Ovary (tissue), 9 donors: ENCODE measurements around the gene CACNB4. TPM values are rescaled to one million over a fixed set of nuclear protein-coding genes. Genes with fewer than 3 reads are reported as not detected.

Experiments used
- DNase-seq, 5 donors: peaks; one replicate each; pipeline ENCODE4 v3.0.0-alpha.2; 2019 to 2020
- H3K27ac ChIP-seq, 2 donors: fragments of 200-600 bp; one replicate each; pipeline versions ENCODE4 v1.5.1 to v1.8.0; 2019 to 2022
- H3K27me3 ChIP-seq: fragments of 200-600 bp; one replicate; pipeline ENCODE4 v1.8.0; 2022
- H3K36me3 ChIP-seq: fragments of 200-600 bp; sonication (generic); one replicate; pipeline ENCODE4 v1.5.1; 2019
- H3K4me1 ChIP-seq: one replicate; pipeline ENCODE4 v1.8.1; 2013; ENCODE audit warnings: mild to moderate bottlenecking, moderate library complexity; ENCODE audit not compliant: insufficient read depth
- H3K4me3 ChIP-seq: fragments of 200-600 bp; sonication (generic); one replicate; pipeline ENCODE4 v1.5.1; 2017
- H3K9me3 ChIP-seq, 2 donors: fragments of 200-600 bp in 1 of 2; sonication (generic) in 1 of 2; one replicate each; pipeline versions ENCODE4 v1.5.1 to v1.8.1; 2013 to 2019; ENCODE audit warnings: mild to moderate bottlenecking in 1 of 2, moderate library complexity in 1 of 2
- CTCF ChIP-seq, 3 donors: fragments of 450-650 bp in 2 of 3; fragments of 200-600 bp in 1 of 3; IDR thresholded peaks; one replicate each; pipeline versions ENCODE4 v1.5.1 to v1.8.0; 2016 to 2022; ENCODE audit warnings: antibody characterized with exemption in 3 of 3, mild to moderate bottlenecking in 1 of 3
- EP300 ChIP-seq: sonication (generic); formaldehyde crosslinking; IDR thresholded peaks from one replicate; pipeline ENCODE4 v1.6.1; 2017; ENCODE audit warnings: antibody characterized with exemption
- POLR2A ChIP-seq: fragments of 450-650 bp; IDR thresholded peaks from one replicate; pipeline ENCODE4 v1.6.1; 2017; ENCODE audit warnings: antibody characterized with exemption, mild to moderate bottlenecking, moderate library complexity
- WGBS, 3 donors: extraction: QIAGEN DNeasy Blood & Tissue Kit in 1 of 3; methylation state at CpG; one replicate each; pipeline versions ENCODE4 v1.1.5 to v1.1.7; 2013 to 2017; 5-methylcytosine and 5-hydroxymethylcytosine counted together
- intact Hi-C, 4 donors: fragments of 100-400 bp; cut with DNase I; formaldehyde crosslinking; loops; one replicate each; pipeline versions ENCODE4 v1.11.0 to v1.15.1; 2022 to 2023
- polyA plus RNA-seq, 2 donors: library from polyadenylated mRNA; stranded (reverse); fragments of 200-250 nt in 1 of 2; fragments of 350-450 nt in 1 of 2; fragmentation: Illumina TruSeq in 1 of 2; extraction: RNeasy Lipid Tissue Mini Kit (QIAGEN cat#74804) in 1 of 2; gene quantifications; one replicate each; pipeline ENCODE4 v1.2.3, GENCODE V29; 2013 to 2014
- total RNA-seq, 7 donors: library from RNA; depleted of rRNA in 2 of 7; stranded (reverse); fragments of >200 nt in 2 of 7; fragmentation: NEBNext Ultra II Directional in 3 of 7; extraction: Animal tissue kit (Norgen Biotek cat#: 25700) in 3 of 7; gene quantifications; one replicate each; pipeline versions ENCODE4 v1.1.0 to v1.2.4, GENCODE V29; 2016 to 2023
- donor health status: DM: no; HTN: no; CAD: no; lungs with moderate emphysema.
- donor health status: DM: no; HTN: no; CAD: no.
- donor health status: Bipolar disorder and iron deficiency.
- donor health status: DM: yes; HTN: yes; CAD: no.
- donor health status: DM: no; HTN: no; CAD: no.
- donor health status: DM: yes; HTN: yes; CAD: no.

CACNB4 gene
- total and polyA plus RNA-seq, 9 donors: 0.23 to 1.9 (median 1.0) TPM

GRCh38 chr2:151931756-151932155 is 167.1 kb downstream of the CACNB4 start:
- intact Hi-C loops: no loop called here
- DNase-seq: no peak
- Histone ChIP-seq H3K4me1 (peaks cover 1% of the 10 kb centered on the region), H3K27ac (no peak overlapping the region), H3K27me3 (no peaks in the 10 kb centered on the region), H3K4me3 (no peak overlapping the region), H3K9me3 (no peaks in the 10 kb centered on the region), H3K36me3 (no peaks in the 10 kb centered on the region)
- TF ChIP-seq CTCF (IDR thresholded peaks at IDR 0.05): no peak
- TF ChIP-seq POLR2A: no peak
- TF ChIP-seq EP300: no peak
- WGBS, 3 donors: 92 to 94% (median 93%) methylated on average over 1 of the region's 1 CpG

GRCh38 chr2:151931030-151931611 is 167.7 kb downstream of the CACNB4 start:
- TF ChIP-seq CTCF (IDR thresholded peaks at IDR 0.05) (no peak), EP300 (no peak), POLR2A (no peak)
- no peak overlapping the region for H3K27ac ChIP-seq
- 91 to 96% (median 94%) methylated on average over 1 of the region's 1 CpG for WGBS, 3 donors
- H3K4me3 ChIP-seq: no peak overlapping the region
- H3K27me3 ChIP-seq: no peaks in the 10 kb centered on the region
- peaks cover under 1% of the 10 kb centered on the region for H3K4me1 ChIP-seq
- no peaks in the 10 kb centered on the region for H3K9me3 ChIP-seq
- DNase-seq: no peak
- intact Hi-C loops: no loop called here
- no peaks in the 10 kb centered on the region for H3K36me3 ChIP-seq

GRCh38 chr2:151930042-151930441 is 168.8 kb downstream of the CACNB4 start:
- 89 to 94% (median 90%) methylated on average over 2 of the region's 2 CpGs for WGBS, 3 donors
- H3K9me3 ChIP-seq: no peaks in the 10 kb centered on the region
- no peak for DNase-seq
- H3K27me3 ChIP-seq: no peaks in the 10 kb centered on the region
- H3K4me3 ChIP-seq: no peak overlapping the region
- no peak for TF ChIP-seq POLR2A
- no peak for TF ChIP-seq EP300
- TF ChIP-seq CTCF (IDR thresholded peaks at IDR 0.05): no peak
- H3K36me3 ChIP-seq: no peaks in the 10 kb centered on the region
- intact Hi-C loops: no loop called here
- no peak overlapping the region for H3K27ac ChIP-seq
- H3K4me1 ChIP-seq: no peaks in the 10 kb centered on the region

- TF ChIP-seq CTCF (IDR thresholded peaks at IDR 0.05): no peak
- no peak for TF ChIP-seq EP300
- Histone ChIP-seq H3K9me3 (no peaks in the 10 kb centered on the region), H3K4me3 (no peak overlapping the region), H3K4me1 (no peaks in the 10 kb centered on the region), H3K27me3 (no peaks in the 10 kb centered on the region), H3K27ac (no peak overlapping the region), H3K36me3 (no peaks in the 10 kb centered on the region)
- 84 to 90% (median 90%) methylated on average over 2 of the region's 2 CpGs for WGBS, 3 donors
- DNase-seq: no peak
- intact Hi-C loops: no loop called here
Observed at GRCh38 chr2:151928380-151928779, 170.5 kb downstream of the CACNB4 start.
